HCT116 (cell line): Measurements from ENCODE around the gene GSN. TPM values are rescaled to one million over a fixed set of nuclear protein-coding genes. Genes with fewer than 3 reads are reported as not detected.

Experiments used
- ATAC-seq: fragments of 200-7000 bp; cut with Tn5 transposase; 2 replicates; pipeline ENCODE4 v1.9.1; 2020; ENCODE audit warnings: mild to moderate bottlenecking, moderate library complexity
- BruUV-seq: library from RNA; stranded (reverse); fragments of 400-500 nt; replicated peaks from 2 replicates; lab custom pipeline; 2021; lab: Mats Ljungman, UMichigan
- CTCF ChIA-PET: fragments of 300-600 bp; sonication (Branson Sonifier 250); formaldehyde crosslinking; loops from one replicate; lab custom pipeline; 2021; ENCODE audit warnings: antibody characterized with exemption; lab: Charles Lee
- POLR2A ChIA-PET: fragments of 300-600, 350-600 bp; sonication (Branson Sonifier 250); formaldehyde crosslinking; loops from one replicate; lab custom pipeline; 2021; ENCODE audit warnings: antibody characterized with exemption; lab: Charles Lee
- RAD21 ChIA-PET, 2 experiments: fragments of 300-600 bp; sonication (Branson Sonifier 250); formaldehyde crosslinking; loops; one replicate each; lab custom pipeline; 2023; ENCODE audit warnings: low total read pairs in 2 of 2; ENCODE audit not compliant: uncharacterized antibody in 2 of 2, unreplicated experiment in 2 of 2, low non-redundant PET in 1 of 2; lab: Charles Lee
- DNase-seq: peaks from one replicate; pipeline ENCODE4 v3.0.0-alpha.2; 2010; ENCODE audit warnings: low read depth, low spot score
- H2AFZ ChIP-seq: fragments of 200-600 bp; shearing (Covaris generic), sonication (generic); 2 replicates; pipeline ENCODE4 v1.6.1; 2017; ENCODE audit warnings: low read depth, mixed run types, mixed read lengths, antibody characterized with exemption, low read length; ENCODE audit not compliant: poor library complexity, severe bottlenecking
- H3K27ac ChIP-seq: 2 replicates; pipeline ENCODE4 v1.5.1; 2012; ENCODE audit warnings: low read depth, low read length
- H3K27me3 ChIP-seq: fragments of 200-600 bp; sonication (generic); 2 replicates; pipeline ENCODE4 v1.6.1; 2016; ENCODE audit warnings: mixed run types, low read length, mixed read lengths; ENCODE audit not compliant: insufficient read depth
- H3K36me3 ChIP-seq, 2 experiments: fragments of 200-500 bp in 1 of 2; fragments of 200-600 bp in 1 of 2; sonication (Bioruptor generic) in 1 of 2; sonication (generic) in 1 of 2; 2 replicates each; pipeline versions ENCODE4 v1.5.1 to v1.6.1; 2014 to 2016; ENCODE audit warnings: low read length in 2 of 2, inconsistent platforms in 1 of 2, mixed read lengths in 1 of 2, mixed run types in 1 of 2; ENCODE audit not compliant: insufficient read depth in 2 of 2, control insufficient read depth in 1 of 2
- H3K4me1 ChIP-seq, 2 experiments: fragments of 200-600 bp in 1 of 2; sonication (generic) in 1 of 2; 2 replicates each; pipeline versions ENCODE4 v1.5.1 to v1.6.1; 2012 to 2017; ENCODE audit warnings: low read length in 2 of 2, inconsistent platforms in 1 of 2, mild to moderate bottlenecking in 1 of 2, mixed read lengths in 1 of 2, mixed run types in 1 of 2, moderate library complexity in 1 of 2; ENCODE audit not compliant: insufficient read depth in 2 of 2, control insufficient read depth in 1 of 2
- H3K4me2 ChIP-seq: fragments of 200-600 bp; sonication (generic); 2 replicates; pipeline ENCODE4 v1.6.1; 2017; ENCODE audit warnings: mixed run types, low read length, mixed read lengths
- H3K4me3 ChIP-seq, 2 experiments: fragments of 200-600 bp in 1 of 2; sonication (generic) in 1 of 2; replicated peaks in 1 of 2; 2 replicates each; pipeline ENCODE4 v1.5.1; 2011 to 2016; ENCODE audit warnings: low read length in 2 of 2, control low read depth in 1 of 2, low read depth in 1 of 2, mild to moderate bottlenecking in 1 of 2, mixed read lengths in 1 of 2, mixed run types in 1 of 2
- H3K79me2 ChIP-seq: fragments of 200-600 bp; sonication (generic); 2 replicates; pipeline ENCODE4 v1.6.1; 2017; ENCODE audit warnings: mild to moderate bottlenecking, mixed run types, low read length, moderate library complexity, mixed read lengths; ENCODE audit not compliant: insufficient read depth
- H3K9ac ChIP-seq: fragments of 200-600 bp; sonication (generic); 2 replicates; pipeline ENCODE4 v1.6.1; 2016; ENCODE audit warnings: low read length, mixed read lengths
- H3K9me2 ChIP-seq: fragments of 200-600 bp; sonication (generic), shearing (Covaris generic); 2 replicates; pipeline ENCODE4 v1.6.1; 2017; ENCODE audit warnings: mixed run types, mild to moderate bottlenecking, moderate library complexity; ENCODE audit not compliant: insufficient read depth
- H3K9me3 ChIP-seq, 2 experiments: fragments of 200-500 bp in 1 of 2; fragments of 200-600 bp in 1 of 2; sonication (Bioruptor generic) in 1 of 2; sonication (generic) in 1 of 2; 2 replicates each; pipeline ENCODE4 v1.6.1; 2014 to 2017; ENCODE audit warnings: low read length in 2 of 2, mixed read lengths in 2 of 2, inconsistent platforms in 1 of 2, low read depth in 1 of 2, mild to moderate bottlenecking in 1 of 2, mixed run types in 1 of 2, moderate library complexity in 1 of 2; ENCODE audit not compliant: control insufficient read depth in 1 of 2, insufficient read depth in 1 of 2
- H4K20me1 ChIP-seq: fragments of 200-600 bp; sonication (generic), shearing (Covaris generic); 2 replicates; pipeline ENCODE4 v1.6.1; 2017; ENCODE audit warnings: mixed run types, mild to moderate bottlenecking, moderate library complexity; ENCODE audit not compliant: insufficient read depth
- CBX3 ChIP-seq: IDR thresholded peaks from 2 replicates; pipeline ENCODE4 v1.6.1; 2012; ENCODE audit warnings: low read depth
- CEBPB ChIP-seq: IDR thresholded peaks from 2 replicates; pipeline ENCODE4 v1.6.1; 2012; ENCODE audit warnings: low read depth
- CTCF ChIP-seq, 3 experiments: fragments of 200-600 bp in 1 of 3; sonication (generic) in 1 of 3; IDR thresholded peaks in 2 of 3; conservative IDR thresholded peaks in 1 of 3; 2 replicates each; pipeline ENCODE4 v1.5.1; 2012 to 2017; ENCODE audit warnings: low read depth in 2 of 3, low read length in 2 of 3, antibody characterized with exemption in 1 of 3, borderline replicate concordance in 1 of 3, control low read depth in 1 of 3, mild to moderate bottlenecking in 1 of 3, mixed read lengths in 1 of 3, mixed run types in 1 of 3, moderate library complexity in 1 of 3; ENCODE audit not compliant: insufficient read depth in 1 of 3
- JUND ChIP-seq: IDR thresholded peaks from 2 replicates; pipeline ENCODE4 v1.6.1; 2012
- POLR2A ChIP-seq: IDR thresholded peaks from 2 replicates; pipeline ENCODE4 v1.7.0; 2011; ENCODE audit warnings: borderline replicate concordance; ENCODE audit not compliant: insufficient read depth, insufficient read length; ENCODE audit errors: extremely low read depth
- POLR2AphosphoS5 ChIP-seq: IDR thresholded peaks from 2 replicates; pipeline ENCODE4 v1.6.1; 2011; ENCODE audit warnings: mild to moderate bottlenecking, low read depth, low read length, moderate library complexity
- RAD21 ChIP-seq: IDR thresholded peaks from 2 replicates; pipeline ENCODE4 v1.6.1; 2012; ENCODE audit warnings: low read depth, mild to moderate bottlenecking
- REST ChIP-seq: IDR thresholded peaks from 2 replicates; pipeline ENCODE4 v1.6.1; 2012; ENCODE audit warnings: low read depth
- SRF ChIP-seq: IDR thresholded peaks from 2 replicates; pipeline ENCODE4 v1.6.1; 2012; ENCODE audit warnings: low read depth
- TCF7L2 ChIP-seq: IDR thresholded peaks from 2 replicates; pipeline ENCODE4 v1.7.0; 2011; ENCODE audit warnings: borderline replicate concordance, inconsistent platforms; ENCODE audit not compliant: insufficient read depth, insufficient read length; ENCODE audit errors: extremely low read depth
- YY1 ChIP-seq: IDR thresholded peaks from 2 replicates; pipeline ENCODE4 v1.6.1; 2011; ENCODE audit warnings: low read length, low read depth, moderate library complexity, mild to moderate bottlenecking; ENCODE audit not compliant: insufficient replicate concordance; ENCODE audit errors: extremely low read depth
- ZBTB33 ChIP-seq: IDR thresholded peaks from 2 replicates; pipeline ENCODE4 v1.6.1; 2011; ENCODE audit warnings: mild to moderate bottlenecking, low read length, moderate library complexity; ENCODE audit not compliant: insufficient replicate concordance; ENCODE audit errors: extremely low read depth
- ZFX ChIP-seq: fragments of 450-650 bp; IDR thresholded peaks from 2 replicates; pipeline ENCODE4 v1.6.1; 2017
- ZNF274 ChIP-seq: fragments of 200-500 bp; sonication (Bioruptor generic); IDR thresholded peaks from 2 replicates; pipeline ENCODE4 v1.6.1; 2014; ENCODE audit warnings: mild to moderate bottlenecking, low read depth, low read length, inconsistent platforms
- intact Hi-C: fragments of 100-400 bp; cut with micrococcal nuclease; formaldehyde crosslinking; loops from 2 replicates; pipeline ENCODE4 v1.10.0; 2022
- total RNA-seq: library from RNA; stranded (reverse); gene quantifications from one replicate; pipeline ENCODE4 v1.2.1, GENCODE V29; 2021; ENCODE audit not compliant: unreplicated experiment

Gene GSN
- total RNA-seq, 1 experiment from 2014 or later = 71.3 TPM

GRCh38 chr9:121281614-121282276 is 13.8 kb downstream of the GSN start:
- Histone ChIP-seq H4K20me1 (no peaks in the 10 kb centered on the region), H3K79me2 (no peaks in the 10 kb centered on the region), H3K9ac (peak overlapping the region; percentile 52), H3K27me3 (no peaks in the 10 kb centered on the region), H3K9me2 (no peaks in the 10 kb centered on the region), H3K27ac (peak overlapping the region; percentile 74), H3K4me3 (peak overlapping the region; percentile 6 to 39; a peak in 3 of 4 replicates), H3K4me1 (peaks cover 91 to 100% of the 10 kb centered on the region in 2 experiments), H3K4me2 (peak overlapping the region; percentile 70), H3K36me3 (no peaks in the 10 kb centered on the region), H3K9me3 (no peaks in the 10 kb centered on the region), H2AFZ (no peak overlapping the region)
- BruUV-seq = no TSS peak
- ATAC-seq (peak; percentile 62), DNase-seq (peak; percentile 94)
- ChIA-PET POLR2A (interaction anchor here (0.7 to 1.2 kb wide), 4 partner anchors 12 to 36 kb away, joined by 3 read pairs; partner anchors contain the start of gene GSN), CTCF (interaction anchor here (0.8 to 1.0 kb wide), 2 partner anchors 14 to 68 kb away, joined by 3 read pairs; partner anchors contain the start of gene GSN), RAD21 (no interaction called here)
- no peak for TF ChIP-seq ZNF274
- TF ChIP-seq TCF7L2 = peak; percentile 78
- TF ChIP-seq YY1 = peak; percentile 77
- TF ChIP-seq REST = no peak
- peak; percentile 87 for TF ChIP-seq ZBTB33
- peak in 1 of 3 experiments; percentile 16; a peak in 1 of 6 replicates for TF ChIP-seq CTCF (IDR thresholded peaks at IDR 0.05 in 2 of 3, conservative IDR thresholded peaks at IDR 0.05 in 1 of 3; ENCODE audit: borderline replicate concordance in 1 of 3, insufficient read depth in 1 of 3, low read depth in 2 of 3, low read length in 2 of 3)
- no peak for TF ChIP-seq CEBPB
- no peak for TF ChIP-seq RAD21
- no peak for TF ChIP-seq ZFX
- no peak for TF ChIP-seq POLR2A
- peak; percentile 85 for TF ChIP-seq POLR2AphosphoS5
- TF ChIP-seq JUND = no peak
- no peak for TF ChIP-seq CBX3
- TF ChIP-seq SRF = no peak
- intact Hi-C loops = loop anchor here (5.0 to 10.0 kb wide), 2 partner anchors 69 to 297 kb away; no protein-coding TSS in a partner anchor
